ENCODE measurements around the gene NUP210. TPM values are rescaled to one million over a fixed set of nuclear protein-coding genes. Genes with fewer than 3 reads are reported as not detected.

Gene NUP210
- total RNA-seq, 4 donors from 2014 or later: 1.7 to 3.6 (median 2.7) TPM

DNA sequence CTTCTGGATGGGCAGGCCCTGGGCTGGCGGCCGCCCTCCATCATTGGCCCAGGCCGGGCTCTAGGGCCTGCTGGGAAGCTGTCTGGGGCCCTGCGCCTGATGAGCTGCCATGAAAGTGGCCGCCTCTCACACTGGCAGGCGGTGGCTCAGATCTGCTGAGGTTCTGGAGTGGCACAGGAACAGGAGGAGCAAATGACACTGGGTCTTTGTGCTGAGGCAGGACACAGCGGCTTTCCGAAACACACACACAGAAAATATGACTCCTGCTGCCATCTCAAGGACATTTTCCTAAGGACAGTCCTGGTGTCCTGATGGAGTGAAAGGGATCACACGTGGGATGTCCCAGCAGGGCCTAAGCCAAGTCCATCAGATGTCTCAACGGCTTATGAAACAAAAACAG, 103.5 kb downstream of the NUP210 start:
- no peaks in the 10 kb centered on the region for H3K27me3 ChIP-seq
- in situ Hi-C loops (cut with MboI; ENCODE audit: low sequenced_read_pairs in 4 of 4): no loop called here
- H3K4me3 ChIP-seq: no peak overlapping the region
- ATAC-seq (no peak), DNase-seq (no peak)
- TF ChIP-seq CTCF (IDR thresholded peaks at IDR 0.05 in 4 of 5, conservative IDR thresholded peaks at IDR 0.05 in 1 of 5) (no peak), POLR2A (IDR thresholded peaks at IDR 0.05) (no peak)
- intact Hi-C loops (cut with DNase I; ENCODE audit: low total_unique reads): no loop called here
- no peaks in the 10 kb centered on the region for H3K4me1 ChIP-seq
- H3K9me3 ChIP-seq: no peaks in the 10 kb centered on the region
- H3K27ac ChIP-seq: no peak overlapping the region
- peaks cover 0 to 12% of the 10 kb centered on the region in 2 donors for H3K36me3 ChIP-seq

DNA sequence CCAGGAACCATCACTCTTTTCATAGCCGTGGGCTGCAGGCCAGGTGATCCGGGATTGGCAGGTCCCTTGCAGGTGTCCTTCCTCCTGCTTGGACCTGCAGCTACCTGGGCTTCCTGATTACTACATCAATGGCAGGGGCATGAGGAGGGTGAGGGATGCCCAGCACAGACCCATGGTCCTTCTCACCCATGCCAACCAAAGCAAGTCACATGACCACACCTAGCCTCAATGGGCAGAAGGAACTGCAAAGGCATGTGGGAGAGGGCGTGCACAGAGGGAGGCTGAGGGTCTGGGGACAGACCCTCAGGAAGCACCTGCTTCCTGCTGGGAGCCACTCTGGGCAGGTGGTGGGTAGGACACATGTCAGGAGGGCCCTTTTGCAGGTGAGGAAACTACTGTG, 105.2 kb downstream of the NUP210 start:
- ATAC-seq (no peak), DNase-seq (no peak)
- H3K9me3 ChIP-seq: no peaks in the 10 kb centered on the region
- intact Hi-C loops (cut with DNase I; ENCODE audit: low total_unique reads) (no loop called here), in situ Hi-C loops (cut with MboI; ENCODE audit: low sequenced_read_pairs in 4 of 4) (no loop called here)
- TF ChIP-seq CTCF (IDR thresholded peaks at IDR 0.05 in 4 of 5, conservative IDR thresholded peaks at IDR 0.05 in 1 of 5): no peak
- TF ChIP-seq POLR2A (IDR thresholded peaks at IDR 0.05): no peak
- no peak overlapping the region for H3K27ac ChIP-seq
- peaks cover 0 to 11% of the 10 kb centered on the region in 2 donors for H3K36me3 ChIP-seq
- no peak overlapping the region for H3K4me3 ChIP-seq
- H3K27me3 ChIP-seq: no peaks in the 10 kb centered on the region
- H3K4me1 ChIP-seq: no peaks in the 10 kb centered on the region

DNA sequence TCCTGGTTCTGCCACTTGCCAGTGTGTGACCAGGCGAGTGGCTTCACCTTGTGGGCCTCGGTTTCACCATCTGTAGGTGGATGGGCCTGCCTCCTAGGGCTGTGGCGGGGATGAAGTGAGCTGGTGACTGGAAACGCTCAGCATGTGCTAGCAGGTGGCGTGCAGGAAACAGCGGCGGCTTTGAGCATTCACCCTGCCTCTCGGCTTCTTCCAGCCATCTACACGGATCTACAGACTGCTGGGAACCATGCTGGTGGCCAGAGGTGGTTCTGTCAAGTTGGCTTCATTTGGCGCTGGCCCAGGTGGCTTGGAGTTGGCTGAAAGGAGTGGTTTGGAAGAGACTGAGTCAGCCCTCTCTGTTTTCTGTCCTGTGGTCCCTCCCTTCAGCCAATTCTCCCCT, 106.3 kb downstream of the NUP210 start:
- no peak for DNase-seq
- in situ Hi-C loops (cut with MboI; ENCODE audit: low sequenced_read_pairs in 4 of 4): no loop called here
- TF ChIP-seq CTCF (IDR thresholded peaks at IDR 0.05 in 4 of 5, conservative IDR thresholded peaks at IDR 0.05 in 1 of 5) (no peak), POLR2A (IDR thresholded peaks at IDR 0.05) (no peak)

GRCh38 chr3:13309004-13309403, 111.1 kb downstream of the NUP210 start:
- TF ChIP-seq POLR2A (IDR thresholded peaks at IDR 0.05): no peak
- no peak for TF ChIP-seq CTCF (IDR thresholded peaks at IDR 0.05 in 4 of 5, conservative IDR thresholded peaks at IDR 0.05 in 1 of 5)
- H3K9me3 ChIP-seq: no peaks in the 10 kb centered on the region
- no peak overlapping the region for H3K27ac ChIP-seq
- no peak overlapping the region for H3K4me3 ChIP-seq
- no peaks in the 10 kb centered on the region for H3K36me3 ChIP-seq
- intact Hi-C loops (cut with DNase I; ENCODE audit: low total_unique reads): no loop called here
- no peak for DNase-seq
- no peaks in the 10 kb centered on the region for H3K27me3 ChIP-seq
- H3K4me1 ChIP-seq: no peaks in the 10 kb centered on the region
- ATAC-seq: no peak
- in situ Hi-C loops (cut with MboI; ENCODE audit: low sequenced_read_pairs in 4 of 4): no loop called here

More for the DNA sequence above, 106.3 kb downstream of the NUP210 start:
- no peak overlapping the region for H3K27ac ChIP-seq
- H3K27me3 ChIP-seq: no peaks in the 10 kb centered on the region
- H3K4me3 ChIP-seq: no peak overlapping the region
- no peaks in the 10 kb centered on the region for H3K36me3 ChIP-seq
- no peak for ATAC-seq
- H3K9me3 ChIP-seq: no peaks in the 10 kb centered on the region
- H3K4me1 ChIP-seq: no peaks in the 10 kb centered on the region
- intact Hi-C loops (cut with DNase I; ENCODE audit: low total_unique reads): no loop called here

GRCh38 chr3:13308380-13308801, 111.7 kb downstream of the NUP210 start:
- intact Hi-C loops (cut with DNase I; ENCODE audit: low total_unique reads): no loop called here
- no peaks in the 10 kb centered on the region for H3K4me1 ChIP-seq
- H3K27me3 ChIP-seq: no peaks in the 10 kb centered on the region
- H3K4me3 ChIP-seq: no peak overlapping the region
- no peaks in the 10 kb centered on the region for H3K9me3 ChIP-seq
- peak in 1 of 2 donors; percentile 23 for ATAC-seq
- in situ Hi-C loops (cut with MboI; ENCODE audit: low sequenced_read_pairs in 4 of 4): no loop called here
- no peaks in the 10 kb centered on the region for H3K36me3 ChIP-seq
- TF ChIP-seq POLR2A (IDR thresholded peaks at IDR 0.05) (no peak), CTCF (IDR thresholded peaks at IDR 0.05 in 4 of 5, conservative IDR thresholded peaks at IDR 0.05 in 1 of 5) (peak in 1 of 5 experiments; percentile 29)
- no peak for DNase-seq
- no peak overlapping the region for H3K27ac ChIP-seq
